NCI-H1417 treated with DMSO at 0.1 percent for 48 hours (cell line): Measurements from ENCODE around the gene CDRT4.

ENCODE experiments used
- DNase-seq: peaks from one replicate; lab custom pipeline; 2025; lab: John Stamatoyannopoulos, UW

Gene CDRT4

DNA sequence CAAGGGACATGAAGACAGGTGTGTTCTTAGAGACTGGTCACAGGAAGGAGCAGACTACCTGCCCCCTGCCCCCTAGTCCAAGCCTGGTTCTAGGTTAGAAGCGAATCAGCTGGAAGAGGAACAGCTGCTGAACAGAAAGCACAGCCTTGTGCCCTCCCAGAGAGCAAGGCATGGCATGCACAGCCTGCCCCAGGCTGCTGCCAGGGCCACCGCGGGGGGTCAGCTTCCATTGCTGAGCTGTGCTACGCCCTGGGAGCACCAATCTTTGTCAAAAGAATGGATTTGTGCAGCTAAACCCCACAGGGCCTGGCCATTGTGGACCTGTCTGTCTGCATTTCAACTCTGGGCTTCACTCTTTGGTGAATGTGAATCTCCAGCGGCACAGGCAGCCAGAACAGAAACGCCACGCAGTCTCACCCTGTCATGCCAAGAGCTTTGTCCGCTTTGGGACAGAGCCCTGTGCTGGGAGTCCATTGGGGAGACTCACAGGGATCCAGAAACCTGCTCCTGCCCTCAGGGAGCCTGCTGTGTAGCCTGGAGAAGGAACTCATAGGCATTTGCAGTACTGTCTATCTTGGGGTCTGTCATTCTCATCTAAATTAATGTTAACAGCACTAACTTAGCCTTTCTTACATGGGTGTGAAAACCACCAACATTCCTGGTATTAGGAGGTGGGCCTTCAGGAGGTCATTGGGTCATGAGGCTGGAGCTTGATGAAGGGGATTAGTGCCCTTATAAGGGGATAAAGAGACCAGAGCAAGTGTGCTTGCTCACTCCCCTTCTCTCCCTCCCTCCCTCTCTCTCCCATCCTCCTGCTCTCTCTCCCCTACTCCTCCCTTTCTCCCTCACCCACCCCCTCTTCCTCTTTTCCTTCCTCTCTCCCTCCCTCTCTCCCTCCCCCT is 25.6 kb upstream of the CDRT4 start:
- no peak for DNase-seq

DNA sequence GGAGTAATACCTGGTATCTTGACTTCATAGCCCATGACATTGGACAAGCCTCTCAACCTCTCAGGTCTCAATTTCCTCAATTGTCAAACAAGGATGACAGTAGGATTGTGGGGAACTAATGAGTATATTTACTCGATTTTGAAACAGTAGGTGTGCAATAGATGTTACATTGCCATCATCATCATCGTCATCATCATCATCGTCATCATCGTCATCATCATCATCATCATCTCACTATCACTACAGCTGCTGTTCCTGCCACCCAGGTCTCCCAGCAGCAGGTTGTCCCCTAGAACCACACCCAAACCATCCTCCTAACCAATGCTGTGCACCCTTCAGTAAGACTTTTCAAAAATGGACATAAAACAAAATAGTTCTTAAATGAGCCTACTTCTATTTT is 24.8 kb upstream of the CDRT4 start:
- DNase-seq = no peak

DNA sequence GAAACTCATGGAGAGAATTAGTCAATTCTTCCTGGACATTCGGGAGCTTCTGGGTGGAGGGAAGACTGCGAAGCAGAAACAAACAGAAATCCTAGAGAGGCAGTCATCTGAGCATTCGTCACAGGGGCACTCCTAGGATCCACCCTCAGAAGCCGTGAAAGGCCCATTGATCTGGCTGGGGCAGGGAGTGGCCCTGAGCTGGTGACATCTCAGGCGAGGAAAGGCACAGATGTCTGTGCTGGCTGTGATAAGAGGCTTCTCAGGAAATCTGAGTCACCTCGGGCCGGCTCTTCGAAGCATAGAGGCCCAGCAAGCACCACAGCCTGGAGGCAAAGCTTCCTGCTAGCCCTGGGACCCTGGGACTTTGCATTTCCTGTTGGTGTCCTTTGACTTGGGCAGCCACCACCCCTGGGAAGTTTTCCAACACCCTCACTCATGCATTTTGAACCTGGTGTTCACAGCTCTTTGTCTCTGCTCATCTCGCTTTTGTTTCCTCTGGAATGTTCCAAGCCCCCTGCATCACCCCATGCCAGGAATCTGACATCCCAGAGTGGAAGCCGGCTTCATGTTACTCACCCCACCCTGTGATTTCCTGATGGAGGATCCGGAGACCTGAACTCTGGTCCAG is 23.3 kb upstream of the CDRT4 start:
- no peak for DNase-seq

DNA sequence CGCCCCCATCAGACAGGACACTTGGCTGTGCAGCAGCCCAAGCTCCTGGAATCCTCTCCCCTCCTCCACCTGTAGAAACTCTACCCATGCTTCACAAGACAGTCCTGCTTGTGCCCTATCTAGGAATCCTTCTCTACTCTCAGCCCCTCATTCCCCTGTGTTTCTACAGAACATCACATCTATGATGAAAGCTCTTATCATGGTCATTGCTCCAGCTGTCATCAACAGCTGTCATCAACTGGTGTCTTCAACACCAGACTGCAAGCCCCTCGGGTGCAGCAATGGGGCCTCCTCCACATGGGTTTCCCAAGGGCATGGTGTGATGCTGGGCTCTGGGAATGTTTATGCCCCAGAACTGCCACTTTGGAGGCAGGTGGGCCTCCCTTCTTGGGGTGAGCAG is 21.1 kb upstream of the CDRT4 start:
- DNase-seq = no peak

DNA sequence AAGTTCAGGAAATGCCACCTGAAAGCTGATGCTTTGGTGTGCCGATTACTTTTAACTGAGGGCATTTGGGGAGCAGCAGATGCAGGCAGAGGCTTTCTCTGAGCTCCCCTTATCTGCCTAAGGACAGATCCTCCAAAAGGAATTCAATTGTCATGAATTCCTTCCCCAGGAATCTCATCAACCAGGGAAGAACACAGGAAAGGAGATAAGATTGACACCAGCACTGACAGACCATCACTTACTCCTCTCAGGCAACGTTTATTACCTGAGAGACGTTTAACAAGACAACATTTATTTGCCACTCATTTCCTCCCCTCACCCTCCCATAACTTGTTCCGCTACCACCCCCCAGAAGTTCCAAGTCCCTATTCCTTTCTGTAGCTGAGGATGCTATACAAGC is 17.6 kb upstream of the CDRT4 start:
- DNase-seq = no peak

DNA sequence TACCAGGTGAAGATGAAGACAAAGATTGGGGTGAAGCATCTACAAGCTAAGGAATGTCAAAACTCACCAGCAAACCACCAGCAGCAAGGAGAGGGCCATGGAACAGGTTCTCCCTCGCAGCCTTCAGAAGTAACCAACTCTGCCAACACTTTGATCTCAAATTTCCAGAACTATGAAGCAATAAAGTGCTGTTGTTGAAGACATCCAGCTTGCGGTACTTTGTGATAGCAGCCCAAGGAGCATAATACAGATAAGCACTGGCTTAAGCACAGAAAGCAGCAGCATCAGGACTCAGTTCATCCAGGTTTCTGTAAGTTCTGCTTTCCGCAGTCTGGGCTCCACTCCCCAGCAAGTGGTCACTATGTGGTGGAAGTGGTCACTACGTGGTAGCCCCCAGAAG is 16.0 kb upstream of the CDRT4 start:
- DNase-seq = no peak

DNA sequence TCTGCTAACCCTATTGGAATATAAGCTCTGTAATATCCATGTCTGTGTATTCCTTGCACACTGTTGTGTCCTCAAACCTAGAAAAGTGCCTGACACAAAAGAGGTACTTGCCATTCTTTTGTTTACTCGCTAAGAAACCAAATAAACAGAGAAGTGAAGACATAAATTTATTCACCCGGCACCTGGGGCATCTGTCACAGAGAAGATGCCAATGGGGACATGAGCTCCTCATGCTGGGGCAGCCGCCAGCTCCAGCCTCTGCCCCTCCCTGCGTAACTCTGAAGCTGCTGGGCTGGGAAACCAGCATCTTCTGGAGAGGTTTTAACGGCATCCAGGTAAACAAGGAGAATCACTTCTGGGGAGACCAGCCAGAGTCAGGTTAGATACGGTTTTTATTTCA is 15.1 kb upstream of the CDRT4 start:
- DNase-seq = no peak

DNA sequence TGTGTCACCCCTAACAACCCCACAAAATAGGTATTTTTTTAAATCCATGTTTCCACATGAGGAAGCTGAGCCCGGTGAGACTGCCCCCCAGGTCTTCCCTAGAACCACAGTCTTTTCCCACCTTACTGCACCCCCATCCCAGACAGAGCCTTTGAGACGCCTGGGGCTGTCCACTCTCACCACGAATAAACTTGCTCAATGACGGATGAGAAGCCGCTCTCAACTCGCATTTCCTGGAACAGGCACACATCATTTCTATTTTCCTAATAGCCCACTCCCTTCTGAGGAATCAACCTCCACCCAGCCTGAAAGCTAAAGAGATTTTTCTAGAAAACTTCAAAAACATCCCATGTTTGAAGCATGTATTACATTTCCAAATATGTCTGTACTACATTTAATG is 14.1 kb upstream of the CDRT4 start:
- no peak for DNase-seq

DNA sequence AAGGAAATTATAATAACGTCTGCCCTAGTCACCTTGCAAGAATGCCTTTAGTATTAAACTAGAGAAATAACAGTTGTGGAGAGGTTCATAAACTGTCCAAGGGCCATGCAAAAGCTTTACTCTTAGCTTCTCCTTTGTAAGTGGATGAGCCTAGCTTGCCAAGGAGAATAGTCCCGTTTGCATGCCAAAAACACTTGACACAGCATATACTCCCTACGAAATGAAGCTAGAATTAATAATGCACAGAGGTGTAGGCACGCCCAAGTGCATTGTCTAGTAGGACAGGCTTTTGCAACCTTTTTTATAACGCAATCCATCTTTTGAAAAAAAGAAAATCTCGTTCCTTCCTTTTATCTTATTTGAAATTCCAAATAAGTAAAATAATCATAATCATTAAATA is 12.8 kb upstream of the CDRT4 start:
- no peak for DNase-seq

DNA sequence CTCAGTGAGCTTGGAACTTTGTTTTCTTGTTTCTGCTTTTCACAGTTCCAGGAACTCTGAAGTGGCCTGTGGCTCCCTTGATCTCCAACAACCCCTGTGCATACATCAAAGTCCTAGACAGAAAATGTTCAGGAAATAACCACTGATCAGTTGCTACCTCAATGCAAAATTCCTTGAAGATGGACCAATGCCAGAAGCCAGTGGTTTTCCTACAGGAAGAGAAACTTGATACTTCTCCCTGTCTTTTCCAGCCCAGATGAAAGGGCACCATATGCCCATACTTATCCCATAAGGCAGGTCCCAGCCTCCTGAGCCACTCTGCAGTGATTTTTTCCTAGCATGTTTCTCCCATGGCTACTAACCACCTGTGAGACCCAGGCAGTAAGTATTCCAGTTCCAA is 12.3 kb upstream of the CDRT4 start:
- DNase-seq = no peak

DNA sequence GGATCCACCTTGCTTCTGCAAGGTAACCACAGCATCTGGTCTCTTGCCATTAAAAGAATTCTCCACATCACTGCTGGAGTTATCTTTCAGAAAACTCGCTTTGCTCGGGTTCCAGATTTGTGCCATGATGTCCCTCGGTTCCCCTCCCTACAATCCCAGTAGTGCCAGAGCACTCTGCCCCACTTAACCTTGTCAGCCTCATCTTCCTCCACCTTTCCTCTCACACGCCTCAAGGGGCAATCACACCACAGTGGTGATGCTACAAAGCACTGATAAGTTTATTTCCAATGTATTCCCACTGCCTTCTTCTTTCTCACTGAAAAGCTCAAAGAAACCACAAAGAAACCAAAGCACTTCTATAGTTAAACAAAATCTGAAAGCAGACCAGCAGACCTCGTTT is 11.4 kb upstream of the CDRT4 start:
- DNase-seq = no peak

DNA sequence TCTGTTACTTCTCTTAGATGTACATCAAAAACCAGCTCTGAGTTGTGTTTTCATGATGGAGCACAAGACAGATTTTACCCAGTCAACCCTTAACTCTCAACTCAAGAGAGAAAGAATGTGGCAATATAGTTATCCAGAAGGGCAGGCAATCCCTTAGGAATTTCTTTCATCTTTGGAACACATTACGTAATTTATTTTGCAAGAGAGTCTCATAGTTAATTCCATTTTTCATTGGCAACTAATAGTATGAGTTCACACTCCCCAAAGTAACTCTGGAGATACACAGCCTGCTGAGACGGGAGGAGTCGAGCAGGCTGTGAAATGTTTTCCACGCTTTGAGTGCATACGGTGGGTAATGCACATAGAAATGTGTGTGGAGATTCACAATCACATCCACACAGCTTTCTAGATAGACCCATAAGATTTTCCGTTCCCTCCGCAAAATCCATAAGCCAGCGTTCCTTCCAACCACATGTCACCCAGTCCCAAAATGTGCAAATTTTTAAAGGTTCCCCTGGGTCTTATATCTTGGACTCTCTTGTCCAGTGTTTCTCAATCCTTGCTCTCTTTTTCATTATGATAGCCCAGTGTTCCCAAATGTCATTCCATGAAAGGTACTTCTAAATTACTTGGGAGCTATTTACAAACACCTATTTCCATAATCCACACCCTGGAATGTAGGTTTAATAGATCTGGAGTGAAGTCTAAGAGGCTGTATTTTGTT is 8.4 kb upstream of the CDRT4 start:
- no peak for DNase-seq

DNA sequence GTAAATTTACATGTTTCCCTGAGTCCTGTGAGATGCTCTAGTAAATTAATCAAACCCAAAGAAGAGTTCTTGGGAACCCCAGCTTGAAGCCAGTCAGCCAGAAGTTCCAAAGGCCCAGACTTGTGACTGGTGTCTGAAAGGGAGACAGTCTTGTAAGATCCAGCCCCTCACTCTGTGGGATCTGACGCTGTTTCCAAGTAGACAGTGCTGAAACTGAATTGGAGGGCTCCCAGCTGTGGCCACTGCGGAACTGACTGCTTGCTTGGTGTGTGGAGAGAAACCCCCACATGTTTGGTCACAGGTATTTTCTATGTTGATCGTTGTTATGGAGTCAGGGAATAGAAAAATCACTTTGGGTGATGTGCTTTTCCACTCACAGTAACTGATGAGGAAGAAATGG is 5.5 kb upstream of the CDRT4 start:
- no peak for DNase-seq

DNA sequence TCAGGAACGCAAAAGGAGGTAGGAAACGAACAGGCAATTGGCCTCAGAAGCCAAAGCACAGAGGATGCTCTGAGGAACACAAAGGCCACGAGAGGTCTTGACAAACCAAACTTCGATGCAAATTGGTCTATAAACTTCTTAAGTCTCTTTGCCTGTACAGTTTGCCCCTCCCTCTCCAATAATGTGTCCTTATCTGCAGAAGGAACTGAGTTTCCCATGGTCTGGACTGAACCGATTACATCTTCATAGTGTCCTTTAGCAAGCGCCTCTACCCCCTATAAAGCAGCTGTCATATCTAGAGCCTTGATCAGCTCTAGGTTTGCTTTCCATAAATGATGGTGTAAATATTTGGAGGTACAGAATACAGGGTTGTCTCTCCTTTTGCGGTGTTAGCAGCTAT is 3.1 kb upstream of the CDRT4 start:
- DNase-seq = no peak

DNA sequence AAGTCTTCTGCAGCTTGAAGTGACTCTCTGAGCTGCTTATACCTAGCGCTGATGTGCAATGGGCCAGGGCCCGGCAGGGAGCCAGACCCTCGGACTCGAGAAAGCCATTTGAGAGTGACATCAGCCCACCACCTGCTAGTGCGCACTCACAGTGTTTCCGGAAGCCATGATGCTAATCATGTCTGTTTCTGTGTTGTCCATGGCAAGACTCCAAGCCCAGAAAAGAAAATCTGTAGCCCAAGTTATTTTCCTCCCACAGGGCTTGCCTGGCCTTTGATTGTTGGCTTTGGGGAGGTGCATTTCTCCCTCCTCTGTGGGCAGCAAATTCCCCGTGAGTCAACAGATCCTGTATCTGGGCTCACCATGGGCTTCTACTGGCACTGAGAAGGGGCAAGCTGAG is 1.8 kb upstream of the CDRT4 start:
- no peak for DNase-seq

DNA sequence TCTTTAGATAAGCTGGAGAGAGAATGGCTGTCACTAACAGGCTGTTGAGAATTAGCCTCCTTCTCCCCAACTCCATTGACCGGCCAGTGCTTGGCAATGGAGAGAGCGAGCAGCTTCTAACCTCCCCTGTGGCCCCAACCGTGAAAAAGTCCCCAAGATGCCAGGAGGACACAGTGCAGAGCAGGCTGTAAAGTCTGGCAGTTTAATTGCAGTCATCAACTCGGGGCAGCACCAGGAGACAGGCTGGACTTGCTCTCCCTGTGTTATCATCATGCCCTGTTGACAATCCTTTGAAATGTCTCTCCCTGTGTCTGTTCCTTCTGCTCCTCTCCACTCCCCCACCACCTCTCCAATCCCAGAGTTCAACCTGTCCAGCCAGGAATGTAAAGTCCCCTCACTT is 705 bp upstream of the CDRT4 start:
- no peak for DNase-seq

DNA sequence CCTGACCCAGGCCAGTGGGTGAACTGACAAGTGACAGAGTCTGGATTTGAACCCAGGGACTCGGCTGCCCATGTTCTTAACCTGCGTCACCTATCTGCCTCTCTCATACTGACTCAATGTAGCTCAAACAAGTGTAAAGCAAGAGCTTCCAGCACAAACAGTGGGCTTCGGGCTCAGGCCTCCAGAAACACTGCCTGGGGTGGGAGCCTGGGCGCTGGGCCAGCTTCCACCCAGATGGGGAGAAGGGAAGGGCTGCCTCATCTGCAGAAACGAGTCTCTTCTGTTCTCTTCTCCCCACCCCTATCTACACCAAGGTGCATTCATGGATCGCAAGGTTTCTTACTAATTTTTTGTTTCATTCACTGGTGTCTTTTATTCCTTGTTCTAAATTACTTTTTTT is 1.3 kb downstream of the CDRT4 start:
- no peak for DNase-seq

DNA sequence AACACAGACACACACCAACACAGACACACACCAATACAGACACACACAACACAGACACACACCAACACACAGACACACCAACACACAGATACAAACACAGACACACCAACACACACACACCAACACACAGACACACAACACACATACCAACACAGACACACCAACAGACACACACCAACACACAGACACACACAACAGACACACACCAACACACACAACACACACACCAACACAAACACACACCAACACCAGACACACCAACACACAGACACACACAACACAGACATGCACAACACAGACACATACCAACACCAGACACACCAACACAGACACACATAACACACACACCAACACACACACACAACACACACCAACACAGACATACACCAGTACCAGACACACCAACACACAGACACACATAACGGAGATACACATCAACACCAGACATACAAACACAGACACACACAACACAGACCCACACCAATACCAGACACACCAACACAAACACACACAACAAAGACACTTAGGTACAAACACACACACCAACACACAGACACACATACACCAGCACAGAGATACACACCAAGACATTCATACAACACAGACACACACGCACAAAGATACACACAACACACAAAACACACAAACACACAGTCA is 2.2 kb downstream of the CDRT4 start:
- DNase-seq = no peak

DNA sequence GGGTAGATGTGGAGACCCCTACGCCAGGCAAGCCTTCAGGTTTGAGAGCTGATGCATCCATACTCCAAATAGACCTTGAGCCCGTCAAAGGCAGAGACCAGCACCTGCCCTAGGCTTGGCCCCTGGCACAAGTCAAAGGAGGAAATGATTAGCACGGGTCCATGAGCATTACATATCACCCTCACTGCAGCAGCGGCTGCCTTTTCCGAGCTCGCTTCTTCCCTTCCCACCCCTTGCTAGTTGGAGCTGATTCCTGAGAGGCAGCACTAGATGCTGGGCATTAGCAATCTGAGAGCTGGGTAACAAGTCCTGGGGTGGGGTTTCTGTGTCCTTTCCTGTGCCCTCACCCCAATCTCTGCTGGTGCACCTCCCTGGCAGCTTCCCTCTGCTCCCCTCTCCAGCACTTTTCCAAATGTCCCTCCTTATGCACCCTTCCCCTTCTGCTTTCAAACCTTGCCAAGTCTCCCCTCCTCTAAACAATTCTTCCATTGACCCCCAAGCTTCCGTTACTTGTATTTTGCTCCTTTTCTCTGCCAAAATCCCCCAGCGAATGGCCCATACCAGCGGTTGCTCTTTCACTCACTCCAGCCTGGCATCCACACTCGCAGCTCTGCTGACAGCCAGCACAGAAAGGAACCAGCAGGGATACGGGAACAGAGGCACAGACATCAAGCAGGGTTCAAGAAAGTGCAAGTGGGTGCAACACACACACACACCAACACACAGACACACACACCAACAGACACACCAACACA is 3.0 kb downstream of the CDRT4 start:
- no peak for DNase-seq

DNA sequence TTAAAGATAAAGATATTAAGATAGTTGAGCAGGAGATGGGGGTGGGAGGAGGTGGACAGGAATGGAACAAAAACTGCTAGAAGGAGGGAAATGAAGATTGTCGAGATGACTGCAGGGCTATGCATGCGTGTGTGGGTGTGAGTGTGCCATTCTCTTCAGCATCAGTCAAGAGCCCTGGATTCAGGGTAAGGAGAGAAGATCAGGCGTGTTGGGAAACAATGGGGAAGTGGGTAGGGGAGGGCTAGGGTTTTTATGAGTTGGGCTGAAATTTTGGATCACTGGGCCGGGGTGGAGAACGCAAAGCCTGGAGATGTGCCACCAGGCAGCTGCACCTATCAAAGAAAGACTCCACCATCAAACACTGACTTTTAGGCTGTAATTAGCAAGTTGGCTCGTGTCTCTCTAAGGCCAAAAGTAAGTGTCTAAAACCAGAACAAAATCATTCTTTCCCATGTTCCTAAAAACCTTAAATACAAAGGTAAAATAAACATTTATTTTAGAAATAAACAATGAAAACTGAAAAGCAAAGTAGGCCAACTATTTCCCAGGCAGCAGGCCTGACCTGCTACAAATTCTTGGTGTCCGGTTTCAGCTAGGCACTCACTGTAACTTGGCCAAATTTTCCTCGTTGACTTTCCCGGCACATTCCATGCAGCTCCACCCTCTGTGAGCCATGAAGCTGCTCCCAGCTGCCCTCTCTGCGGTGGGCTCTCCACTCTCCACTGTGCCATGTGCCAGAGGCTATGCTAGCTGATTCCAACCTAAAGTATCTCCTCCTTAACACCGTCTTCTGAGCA is 4.2 kb downstream of the CDRT4 start:
- no peak for DNase-seq

DNA sequence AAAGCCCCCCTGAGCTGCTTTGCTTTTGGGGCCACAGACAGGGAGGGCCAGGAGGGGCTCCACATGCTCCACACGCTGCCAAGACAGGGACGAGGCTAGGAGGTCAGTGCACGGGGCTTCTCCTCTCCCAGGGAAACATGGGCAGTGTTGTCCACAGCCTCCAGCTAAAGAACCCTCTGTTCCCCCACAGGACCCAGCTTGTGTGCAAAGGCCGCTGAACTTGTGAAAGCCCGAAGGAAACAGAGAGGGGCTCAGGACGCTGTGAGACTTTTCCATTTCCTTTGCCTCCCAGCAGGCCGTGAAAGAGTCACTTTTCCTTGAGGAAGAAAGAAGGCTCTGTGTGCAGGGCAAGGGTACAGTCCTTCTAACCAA is 9.7 kb downstream of the CDRT4 start:
- no peak for DNase-seq
